Measurements from ENCODE around the gene IRF3. TPM values are rescaled to one million over a fixed set of nuclear protein-coding genes. Genes with fewer than 3 reads are reported as not detected.
A peak's percentile ranks its signal among the peaks of the same experiment; 100 is the strongest.

IRF3 gene
- total and polyA plus RNA-seq, 7 donors = 10.3 to 26.5 (median 18.2) TPM

DNA sequence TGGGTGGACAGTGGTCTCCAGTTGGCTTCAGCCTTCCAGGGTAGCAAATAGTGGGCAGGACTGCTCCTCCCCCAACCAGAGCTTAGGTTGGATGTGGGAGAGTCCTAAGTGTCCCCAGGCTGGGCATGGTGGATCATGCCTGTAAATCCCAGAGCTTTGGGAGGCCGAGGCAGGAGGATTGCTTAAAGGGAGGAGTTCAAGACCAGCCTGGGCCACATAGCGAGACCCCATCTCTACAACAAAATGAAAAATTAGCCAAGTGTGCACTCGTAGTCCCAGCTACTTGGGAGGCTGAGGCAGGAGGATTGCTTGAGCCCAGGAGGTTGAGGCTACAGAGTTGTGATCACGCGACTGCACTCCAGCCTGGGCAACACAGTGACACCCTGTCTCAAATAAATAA lies 33.1 kb downstream of the IRF3 start:
- ATAC-seq = no peak
- WGBS, 3 donors = 87 to 95% (median 92%) methylated on average over 5 of the region's 5 CpGs
- Histone ChIP-seq H3K36me3 (ENCODE audit: insufficient read depth in 1 of 2, low read depth in 1 of 2) (peaks cover 0 to 11% of the 10 kb centered on the region in 2 donors), H3K9me3 (no peaks in the 10 kb centered on the region), H3K4me1 (no peaks in the 10 kb centered on the region), H3K4me3 (no peak overlapping the region), H3K27me3 (ENCODE audit: insufficient read depth in 3 of 3, low read length in 2 of 3) (peaks cover 0 to 4% (median 0%) of the 10 kb centered on the region in 3 donors), H3K27ac (no peak overlapping the region)
- DNase-seq = no peak
- TF ChIP-seq CTCF (IDR thresholded peaks at IDR 0.05) = no peak
- intact Hi-C loops (cut with DNase I) = no loop called here

DNA sequence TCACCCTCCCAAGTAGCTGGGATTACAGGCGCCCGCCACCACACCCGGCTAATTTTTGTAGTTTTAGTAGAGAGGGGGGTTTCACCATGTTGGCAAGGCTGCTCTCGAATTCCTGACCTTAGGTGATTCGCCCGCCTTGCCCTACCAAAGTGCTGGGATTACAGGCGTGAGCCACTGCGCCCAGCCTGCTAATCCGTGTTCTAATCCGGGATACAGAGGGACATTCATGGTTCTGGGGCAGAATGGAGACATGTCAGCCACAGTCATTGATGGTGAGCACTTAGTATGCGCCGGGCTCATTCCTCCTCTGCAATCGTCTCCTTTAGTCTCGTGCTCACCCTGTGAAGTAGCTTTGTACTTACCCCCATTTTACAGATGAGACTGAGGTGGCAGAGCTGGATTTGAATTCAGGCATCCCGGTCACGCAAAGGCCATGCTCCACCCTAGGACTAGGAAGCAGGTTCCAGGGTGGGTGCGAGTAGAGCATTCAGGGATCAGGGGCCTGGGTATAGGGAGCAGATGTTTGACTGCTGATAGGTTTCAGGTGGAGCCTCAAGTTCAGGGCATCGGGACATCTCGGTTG lies 34.0 kb downstream of the IRF3 start:
- H3K4me1 ChIP-seq = no peaks in the 10 kb centered on the region
- H3K4me3 ChIP-seq = no peak overlapping the region
- peak in 1 of 4 donors; percentile 10 for ATAC-seq
- peaks cover 0 to 16% of the 10 kb centered on the region in 2 donors for H3K36me3 ChIP-seq (ENCODE audit: insufficient read depth in 1 of 2, low read depth in 1 of 2)
- H3K9me3 ChIP-seq = no peaks in the 10 kb centered on the region
- peaks cover 0 to 4% (median 0%) of the 10 kb centered on the region in 3 donors for H3K27me3 ChIP-seq (ENCODE audit: insufficient read depth in 3 of 3, low read length in 2 of 3)
- no peak overlapping the region for H3K27ac ChIP-seq
- WGBS, 3 donors = 83 to 85% (median 84%) methylated on average over 19 of the region's 19 CpGs
- DNase-seq = no peak
- no peak for TF ChIP-seq CTCF (IDR thresholded peaks at IDR 0.05)
- intact Hi-C loops (cut with DNase I) = no loop called here

- H3K27me3 ChIP-seq (ENCODE audit: insufficient read depth in 3 of 3, low read length in 2 of 3) = peaks cover 0 to 4% (median 0%) of the 10 kb centered on the region in 3 donors
- no peak for TF ChIP-seq CTCF (IDR thresholded peaks at IDR 0.05)
- no peaks in the 10 kb centered on the region for H3K4me1 ChIP-seq
- DNase-seq = no peak
- intact Hi-C loops (cut with DNase I) = no loop called here
- peaks cover 0 to 16% of the 10 kb centered on the region in 2 donors for H3K36me3 ChIP-seq (ENCODE audit: insufficient read depth in 1 of 2, low read depth in 1 of 2)
- H3K27ac ChIP-seq = no peak overlapping the region
- no peak overlapping the region for H3K4me3 ChIP-seq
- WGBS, 3 donors = 15 to 21% (median 17%) methylated on average over 9 of the region's 9 CpGs
- H3K9me3 ChIP-seq = no peaks in the 10 kb centered on the region
- ATAC-seq = peak in 2 of 4 donors; percentile 35
Observed at GRCh38 chr19:49631014-49631588, 34.6 kb downstream of the IRF3 start.

DNA sequence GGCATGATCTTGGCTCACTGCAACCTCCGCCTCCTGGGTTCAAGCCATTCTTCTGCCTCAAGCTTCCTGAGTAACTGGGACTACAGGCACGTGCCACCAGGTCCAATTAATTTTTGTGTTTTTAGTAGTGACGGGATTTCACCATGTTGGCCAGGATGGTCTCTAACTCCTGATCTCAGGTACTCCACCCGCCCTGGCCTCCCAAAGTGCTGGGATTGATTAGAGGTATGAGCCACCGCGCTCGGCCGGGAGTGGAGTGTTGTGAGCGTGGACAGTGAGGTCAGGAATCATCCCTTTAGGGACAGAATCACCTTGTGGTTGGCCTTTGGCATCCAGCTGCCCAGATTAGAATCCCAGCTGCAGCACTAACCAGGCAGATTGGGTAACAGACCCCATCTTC lies 36.0 kb downstream of the IRF3 start:
- intact Hi-C loops (cut with DNase I) = no loop called here
- H3K4me3 ChIP-seq = no peak overlapping the region
- TF ChIP-seq CTCF (IDR thresholded peaks at IDR 0.05) = no peak
- H3K27ac ChIP-seq = no peak overlapping the region
- peaks cover 0 to 4% (median 0%) of the 10 kb centered on the region in 3 donors for H3K27me3 ChIP-seq (ENCODE audit: insufficient read depth in 3 of 3, low read length in 2 of 3)
- ATAC-seq (no peak), DNase-seq (no peak)
- WGBS, 3 donors = 78 to 87% (median 82%) methylated on average over 9 of the region's 9 CpGs
- peaks cover 0 to 20% of the 10 kb centered on the region in 2 donors for H3K36me3 ChIP-seq (ENCODE audit: insufficient read depth in 1 of 2, low read depth in 1 of 2)
- H3K4me1 ChIP-seq = no peaks in the 10 kb centered on the region
- H3K9me3 ChIP-seq = no peaks in the 10 kb centered on the region
